DND-41 (cell line): ENCODE measurements around the gene SPDYE4.

Experiments
- CTCF ChIP-seq: IDR thresholded peaks from 2 replicates; pipeline ENCODE4 v1.5.1; 2012; ENCODE audit warnings: borderline replicate concordance, low read length, moderate library complexity, mild to moderate bottlenecking; ENCODE audit not compliant: poor library complexity, severe bottlenecking; ENCODE audit errors: extremely low read depth
- EZH2 ChIP-seq: IDR thresholded peaks from 3 replicates; pipeline ENCODE4 v1.6.1; 2012; ENCODE audit warnings: borderline replicate concordance, low read depth, mild to moderate bottlenecking, moderate library complexity, low read length, inconsistent platforms; ENCODE audit not compliant: severe bottlenecking

- TF ChIP-seq CTCF (no peak), EZH2 (no peak)
These were observed 50.3 kb downstream of the SPDYE4 start for GRCh38 chr17:8708025-8708461.
